Calu3 (cell line): ENCODE data around the gene IFITM1. TPM values are rescaled to one million over a fixed set of nuclear protein-coding genes. Genes with fewer than 3 reads are reported as not detected.

Source experiments
- BruUV-seq: library from RNA; stranded (reverse); fragments of 400-500 nt; replicated peaks from 2 replicates; lab custom pipeline; 2021; lab: Mats Ljungman, UMichigan
- CTCF ChIA-PET: fragments of 300-600 bp; sonication (Branson Sonifier 250); formaldehyde crosslinking; loops from one replicate; lab custom pipeline; 2022; ENCODE audit warnings: antibody characterized with exemption; lab: Charles Lee
- DNase-seq: peaks from one replicate; pipeline ENCODE4 v3.0.0; 2022
- H3K27ac Mint-ChIP-seq: one replicate; pipeline ENCODE4 v1.8.0; 2022; ENCODE audit warnings: mixed read lengths; ENCODE audit not compliant: unreplicated experiment
- H3K27me3 Mint-ChIP-seq: one replicate; pipeline ENCODE4 v1.8.0; 2022; ENCODE audit warnings: mixed read lengths; ENCODE audit not compliant: unreplicated experiment
- H3K36me3 Mint-ChIP-seq: one replicate; pipeline ENCODE4 v1.8.0; 2022; ENCODE audit warnings: mild to moderate bottlenecking, moderate library complexity, mixed read lengths; ENCODE audit not compliant: insufficient read depth, unreplicated experiment
- H3K4me1 Mint-ChIP-seq: one replicate; pipeline ENCODE4 v1.8.0; 2022; ENCODE audit warnings: mild to moderate bottlenecking, low read depth, mixed read lengths; ENCODE audit not compliant: unreplicated experiment
- H3K4me3 Mint-ChIP-seq: one replicate; pipeline ENCODE4 v1.8.0; 2022; ENCODE audit warnings: mild to moderate bottlenecking, low read depth, moderate library complexity, mixed read lengths; ENCODE audit not compliant: unreplicated experiment
- H3K9me3 Mint-ChIP-seq: one replicate; pipeline ENCODE4 v1.8.0; 2022; ENCODE audit warnings: low read depth, mixed read lengths; ENCODE audit not compliant: unreplicated experiment
- CTCF ChIP-seq: fragments of 200-600 bp; IDR thresholded peaks from one replicate; pipeline ENCODE4 v1.8.0; 2022; ENCODE audit warnings: antibody characterized with exemption; ENCODE audit not compliant: unreplicated experiment
- intact Hi-C: fragments of 100-400 bp; cut with micrococcal nuclease; formaldehyde crosslinking; loops from one replicate; pipeline ENCODE4 v1.10.0; 2022; ENCODE audit not compliant: unreplicated experiment
- total RNA-seq: library from RNA; stranded (reverse); gene quantifications from 2 replicates; pipeline ENCODE4 v1.2.3, GENCODE V29; 2022

The IFITM1 gene
- total RNA-seq, 1 experiment from 2014 or later: 45.6 TPM

GRCh38 chr11:288478-289397 is 25.1 kb upstream of the IFITM1 start, which contains the start of gene PGGHG:
Gene PGGHG (plus strand): TSS chr11:289126. CDS start chr11:289817, 691 bp downstream.
- Mint-ChIP-seq H3K9me3 (no peaks in the 10 kb centered on the region), H3K27ac (no peak within 1 kb of the TSS)
- CTCF ChIA-PET: no interaction called here

GRCh38 chr11:289398-289711 is 24.5 kb upstream of the IFITM1 start:
- TF ChIP-seq CTCF: no peak
- BruUV-seq: no TSS peak
- Mint-ChIP-seq H3K4me3 (peak overlapping the region; percentile 75), H3K36me3 (peaks cover 13% of the 10 kb centered on the region), H3K4me1 (peaks cover 9% of the 10 kb centered on the region), H3K27ac (no peak overlapping the region), H3K9me3 (no peaks in the 10 kb centered on the region), H3K27me3 (peaks cover 42% of the 10 kb centered on the region)
- CTCF ChIA-PET: no interaction called here
- intact Hi-C loops: no loop called here
- no peak for DNase-seq

More at GRCh38 chr11:288478-289397, 25.1 kb upstream of the IFITM1 start, which contains the start of gene PGGHG:
- intact Hi-C loops: no loop called here
- Mint-ChIP-seq H3K36me3 (peaks cover 13% of the 10 kb centered on the region), H3K4me1 (peaks cover 9% of the 10 kb centered on the region), H3K27me3 (peaks cover 49% of the 10 kb centered on the region), H3K4me3 (peak within 1 kb of the TSS; percentile 75)
- DNase-seq: peak; percentile 74
- BruUV-seq: no TSS peak
- TF ChIP-seq CTCF: no peak

- H3K27me3 Mint-ChIP-seq: peaks cover 38% of the 10 kb centered on the region
- BruUV-seq: TSS peak; percentile 61
- peaks cover 13% of the 10 kb centered on the region for H3K36me3 Mint-ChIP-seq
- intact Hi-C loops: no loop called here
- no peak for DNase-seq
- H3K4me3 Mint-ChIP-seq: peak overlapping the region; percentile 75
- H3K9me3 Mint-ChIP-seq: no peaks in the 10 kb centered on the region
- CTCF ChIA-PET: no interaction called here
- H3K27ac Mint-ChIP-seq: no peak overlapping the region
- H3K4me1 Mint-ChIP-seq: peaks cover 9% of the 10 kb centered on the region
- no peak for TF ChIP-seq CTCF
Measured at GRCh38 chr11:289712-290620, 23.9 kb upstream of the IFITM1 start.

- DNase-seq: no peak
- Mint-ChIP-seq H3K9me3 (no peaks in the 10 kb centered on the region), H3K27me3 (peaks cover 38% of the 10 kb centered on the region), H3K27ac (no peak overlapping the region), H3K36me3 (peaks cover 13% of the 10 kb centered on the region), H3K4me1 (peaks cover 9% of the 10 kb centered on the region), H3K4me3 (peak overlapping the region; percentile 75)
- no peak for TF ChIP-seq CTCF
- CTCF ChIA-PET: no interaction called here
- no TSS peak for BruUV-seq
- intact Hi-C loops: no loop called here
Measured at GRCh38 chr11:290621-291231, 23.1 kb upstream of the IFITM1 start.
